ENCODE results near the gene RNASE1.

RNASE1 gene

DNA sequence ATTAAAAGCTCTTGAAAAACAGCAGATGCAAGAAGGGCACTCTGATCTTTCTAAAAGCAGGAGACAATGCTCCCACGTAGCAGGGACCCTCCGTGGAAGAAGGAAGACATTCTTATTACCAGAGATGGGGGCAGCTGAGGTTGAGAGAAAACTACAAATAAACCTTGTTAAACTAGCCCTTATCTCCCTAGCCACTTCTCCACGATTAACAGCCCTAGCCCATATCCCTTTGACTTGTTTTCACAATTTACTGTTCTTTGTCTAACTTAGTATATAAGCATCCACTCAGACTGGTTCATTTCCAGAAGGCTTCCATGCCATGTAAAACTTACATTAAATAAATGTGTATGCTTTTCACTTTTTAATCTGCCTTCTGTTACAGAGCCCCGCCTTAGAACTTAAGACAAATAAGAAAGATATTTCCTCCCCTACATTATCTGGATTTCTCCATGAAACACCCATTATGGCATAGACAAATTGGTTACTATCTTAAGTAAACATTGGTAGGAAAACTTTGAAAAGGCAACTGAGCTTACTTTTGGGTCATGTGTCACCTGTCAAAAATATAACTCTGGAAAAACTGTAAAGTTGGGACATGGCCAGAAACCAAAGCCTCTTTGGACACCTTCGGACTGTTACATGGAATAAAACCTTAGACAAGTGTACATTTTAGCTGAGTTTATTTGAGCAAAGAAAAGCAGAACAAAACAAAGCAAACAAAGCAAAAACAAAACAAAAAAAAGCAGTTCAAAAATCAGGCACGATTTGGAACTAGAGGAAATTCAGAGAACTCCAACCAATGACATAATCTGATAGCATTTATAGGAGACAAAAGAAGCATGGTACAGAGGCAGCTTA lies 4.9 kb upstream of the RNASE1 start:
- Histone ChIP-seq H3K36me3 (ENCODE audit: low read length) (no peaks in the 10 kb centered on the region), H3K9ac (ENCODE audit: low read length) (no peak overlapping the region), H2AFZ (ENCODE audit: low read depth, low read length, severe bottlenecking) (no peak overlapping the region), H3K4me3 (ENCODE audit: insufficient read depth, low read length, poor library complexity, severe bottlenecking) (no peak overlapping the region), H3K79me2 (ENCODE audit: insufficient read depth, low read length) (no peaks in the 10 kb centered on the region), H3K9me3 (ENCODE audit: insufficient read depth, low read length) (no peaks in the 10 kb centered on the region), H4K20me1 (ENCODE audit: low read depth, low read length) (no peaks in the 10 kb centered on the region), H3K9me2 (replicated peaks; ENCODE audit: insufficient read depth, low read length) (no peaks in the 10 kb centered on the region), H3F3A (ENCODE audit: insufficient read depth) (no peaks in the 10 kb centered on the region), H3K27ac (ENCODE audit: low read depth, low read length) (no peak overlapping the region), H3K27me3 (ENCODE audit: low read length) (no peaks in the 10 kb centered on the region), H3K4me2 (ENCODE audit: low read depth, low read length, poor library complexity, severe bottlenecking) (no peak overlapping the region)
- no peak for TF ChIP-seq EZH2phosphoT487 (conservative IDR thresholded peaks at IDR 0.05; ENCODE audit: low read length)
- TF ChIP-seq, protein P1, sequence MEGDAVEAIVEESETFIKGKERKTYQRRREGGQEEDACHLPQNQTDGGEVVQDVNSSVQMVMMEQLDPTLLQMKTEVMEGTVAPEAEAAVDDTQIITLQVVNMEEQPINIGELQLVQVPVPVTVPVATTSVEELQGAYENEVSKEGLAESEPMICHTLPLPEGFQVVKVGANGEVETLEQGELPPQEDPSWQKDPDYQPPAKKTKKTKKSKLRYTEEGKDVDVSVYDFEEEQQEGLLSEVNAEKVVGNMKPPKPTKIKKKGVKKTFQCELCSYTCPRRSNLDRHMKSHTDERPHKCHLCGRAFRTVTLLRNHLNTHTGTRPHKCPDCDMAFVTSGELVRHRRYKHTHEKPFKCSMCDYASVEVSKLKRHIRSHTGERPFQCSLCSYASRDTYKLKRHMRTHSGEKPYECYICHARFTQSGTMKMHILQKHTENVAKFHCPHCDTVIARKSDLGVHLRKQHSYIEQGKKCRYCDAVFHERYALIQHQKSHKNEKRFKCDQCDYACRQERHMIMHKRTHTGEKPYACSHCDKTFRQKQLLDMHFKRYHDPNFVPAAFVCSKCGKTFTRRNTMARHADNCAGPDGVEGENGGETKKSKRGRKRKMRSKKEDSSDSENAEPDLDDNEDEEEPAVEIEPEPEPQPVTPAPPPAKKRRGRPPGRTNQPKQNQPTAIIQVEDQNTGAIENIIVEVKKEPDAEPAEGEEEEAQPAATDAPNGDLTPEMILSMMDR (IDR thresholded peaks at IDR 0.05; ENCODE audit: insufficient read depth, low read length, poor library complexity, severe bottlenecking) = no peak

DNA sequence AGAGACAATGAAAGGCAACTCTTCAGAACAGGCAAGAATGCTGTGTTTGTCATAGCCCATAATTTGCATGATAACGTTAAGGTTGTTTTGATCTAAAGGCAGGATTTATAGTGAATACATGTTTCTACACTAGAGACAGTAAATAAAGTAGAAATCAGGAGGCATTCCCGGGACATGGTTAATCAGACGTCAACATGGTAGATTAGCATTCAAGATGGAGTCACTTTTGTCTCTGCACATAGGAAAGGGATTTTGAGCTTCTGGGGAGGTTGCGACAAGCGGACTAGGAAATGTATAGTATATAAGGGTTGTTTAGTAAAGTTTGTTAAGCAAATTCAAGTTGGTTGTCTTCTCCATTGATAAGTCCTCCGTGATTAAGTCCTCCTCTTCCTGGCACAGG lies 2.8 kb upstream of the RNASE1 start:
- no peak overlapping the region for H3K9ac ChIP-seq (ENCODE audit: low read length)
- no peaks in the 10 kb centered on the region for H3K9me2 ChIP-seq (replicated peaks; ENCODE audit: insufficient read depth, low read length)
- H3K4me3 ChIP-seq (ENCODE audit: insufficient read depth, low read length, poor library complexity, severe bottlenecking) = no peak overlapping the region
- TF ChIP-seq, protein P1 (IDR thresholded peaks at IDR 0.05; ENCODE audit: insufficient read depth, low read length, poor library complexity, severe bottlenecking) = no peak
- TF ChIP-seq EZH2phosphoT487 (conservative IDR thresholded peaks at IDR 0.05; ENCODE audit: low read length) = no peak
- no peak overlapping the region for H3K27ac ChIP-seq (ENCODE audit: low read depth, low read length)
- H3F3A ChIP-seq (ENCODE audit: insufficient read depth) = no peaks in the 10 kb centered on the region
- no peaks in the 10 kb centered on the region for H4K20me1 ChIP-seq (ENCODE audit: low read depth, low read length)
- H3K27me3 ChIP-seq (ENCODE audit: low read length) = no peaks in the 10 kb centered on the region
- no peaks in the 10 kb centered on the region for H3K36me3 ChIP-seq (ENCODE audit: low read length)
- H2AFZ ChIP-seq (ENCODE audit: low read depth, low read length, severe bottlenecking) = no peak overlapping the region
- H3K9me3 ChIP-seq (ENCODE audit: insufficient read depth, low read length) = no peaks in the 10 kb centered on the region
- no peak overlapping the region for H3K4me2 ChIP-seq (ENCODE audit: low read depth, low read length, poor library complexity, severe bottlenecking)
- H3K79me2 ChIP-seq (ENCODE audit: insufficient read depth, low read length) = no peaks in the 10 kb centered on the region

DNA sequence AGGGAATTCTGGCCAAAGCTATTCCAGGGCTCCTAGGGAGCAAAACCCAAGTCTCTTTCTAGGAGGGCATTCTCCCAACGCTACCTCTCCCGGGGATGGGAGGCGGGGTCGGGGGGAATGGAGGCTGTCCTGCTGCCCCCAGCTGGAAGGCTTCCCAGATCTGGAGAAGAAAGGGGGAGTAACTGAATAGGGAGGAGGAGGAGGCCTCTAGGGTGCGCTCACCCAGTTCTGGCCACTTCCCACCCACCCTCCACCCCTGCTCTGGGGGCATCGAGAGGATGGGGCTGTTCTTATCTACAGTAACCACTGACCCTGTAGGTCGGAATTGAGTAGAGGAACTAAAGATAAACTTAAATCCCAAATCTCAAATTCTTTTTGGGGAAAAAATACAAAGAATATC lies 579 bp upstream of the RNASE1 start:
- H3K36me3 ChIP-seq (ENCODE audit: low read length) = no peaks in the 10 kb centered on the region
- H3K9me2 ChIP-seq (replicated peaks; ENCODE audit: insufficient read depth, low read length) = no peaks in the 10 kb centered on the region
- H3K9me3 ChIP-seq (ENCODE audit: insufficient read depth, low read length) = no peaks in the 10 kb centered on the region
- no peak overlapping the region for H3K27ac ChIP-seq (ENCODE audit: low read depth, low read length)
- TF ChIP-seq, protein P1 (IDR thresholded peaks at IDR 0.05; ENCODE audit: insufficient read depth, low read length, poor library complexity, severe bottlenecking) = no peak
- TF ChIP-seq EZH2phosphoT487 (conservative IDR thresholded peaks at IDR 0.05; ENCODE audit: low read length) = no peak
- no peaks in the 10 kb centered on the region for H3F3A ChIP-seq (ENCODE audit: insufficient read depth)
- no peaks in the 10 kb centered on the region for H4K20me1 ChIP-seq (ENCODE audit: low read depth, low read length)
- H3K79me2 ChIP-seq (ENCODE audit: insufficient read depth, low read length) = no peaks in the 10 kb centered on the region
- H3K9ac ChIP-seq (ENCODE audit: low read length) = no peak overlapping the region
- no peak overlapping the region for H3K4me3 ChIP-seq (ENCODE audit: insufficient read depth, low read length, poor library complexity, severe bottlenecking)
- no peaks in the 10 kb centered on the region for H3K27me3 ChIP-seq (ENCODE audit: low read length)
- no peak overlapping the region for H3K4me2 ChIP-seq (ENCODE audit: low read depth, low read length, poor library complexity, severe bottlenecking)
- H2AFZ ChIP-seq (ENCODE audit: low read depth, low read length, severe bottlenecking) = no peak overlapping the region
